A673 (cell line): ENCODE results near the gene ACOXL. TPM values are rescaled to one million over a fixed set of nuclear protein-coding genes. Genes with fewer than 3 reads are reported as not detected.

ENCODE experiments used
- BruUV-seq: library from RNA; stranded (reverse); fragments of 400-500 nt; replicated peaks from 2 replicates; lab custom pipeline; 2021; lab: Mats Ljungman, UMichigan
- CTCF ChIA-PET: fragments of 300-600 bp; sonication (Branson Sonifier 250); formaldehyde crosslinking; loops from one replicate; lab custom pipeline; 2022; ENCODE audit warnings: antibody characterized with exemption; lab: Charles Lee
- POLR2A ChIA-PET: fragments of 300-600 bp; sonication (Branson Sonifier 250); formaldehyde crosslinking; loops from one replicate; lab custom pipeline; 2022; ENCODE audit warnings: antibody characterized with exemption; ENCODE audit not compliant: low non-redundant PET; lab: Charles Lee
- DNase-seq: peaks from one replicate; pipeline ENCODE4 v3.0.0-alpha.2; 2015; ENCODE audit warnings: low spot score
- H3K27ac ChIP-seq: fragments of 200-600 bp; sonication (generic); 2 replicates; pipeline ENCODE4 v1.5.1; 2016; ENCODE audit warnings: mixed run types, low read depth, mild to moderate bottlenecking, mixed read lengths, antibody characterized with exemption, low read length; ENCODE audit not compliant: poor library complexity, severe bottlenecking
- H3K27me3 ChIP-seq: fragments of 200-600 bp; sonication (generic); replicated peaks from 2 replicates; pipeline ENCODE4 v1.6.1; 2017; ENCODE audit warnings: mixed run types, low read depth, mild to moderate bottlenecking, mixed read lengths, antibody characterized with exemption, low read length; ENCODE audit not compliant: insufficient read depth, poor library complexity
- H3K36me3 ChIP-seq: fragments of 200-600 bp; sonication (generic); 2 replicates; pipeline ENCODE4 v1.6.1; 2016; ENCODE audit warnings: mixed run types, mild to moderate bottlenecking, mixed read lengths, antibody characterized with exemption, low read length; ENCODE audit not compliant: insufficient read depth, poor library complexity, severe bottlenecking
- H3K4me1 ChIP-seq: fragments of 200-600 bp; sonication (generic); 2 replicates; pipeline ENCODE4 v1.6.1; 2017; ENCODE audit warnings: mixed run types, mild to moderate bottlenecking, mixed read lengths, antibody characterized with exemption, low read length; ENCODE audit not compliant: insufficient read depth, poor library complexity, severe bottlenecking
- H3K4me3 ChIP-seq: fragments of 200-600 bp; sonication (generic); 2 replicates; pipeline ENCODE4 v1.5.1; 2016; ENCODE audit warnings: low read depth, mixed run types, mild to moderate bottlenecking, mixed read lengths, low read length; ENCODE audit not compliant: poor library complexity, severe bottlenecking
- H3K9me3 ChIP-seq: fragments of 200-600 bp; sonication (generic); 2 replicates; pipeline ENCODE4 v1.6.1; 2016; ENCODE audit warnings: mixed run types, low read depth, mild to moderate bottlenecking, mixed read lengths, antibody characterized with exemption, low read length; ENCODE audit not compliant: poor library complexity, severe bottlenecking
- CTCF ChIP-seq: fragments of 300-800, 200-600 bp; sonication (generic); conservative IDR thresholded peaks from 2 replicates; pipeline ENCODE4 v1.5.1; 2017; ENCODE audit warnings: low read depth, mild to moderate bottlenecking, antibody characterized with exemption, low read length, moderate library complexity, mixed read lengths
- EZH2 ChIP-seq: fragments of 200-600 bp; sonication (generic); IDR thresholded peaks from 2 replicates; pipeline ENCODE4 v1.6.1; 2017; ENCODE audit warnings: borderline replicate concordance, low read depth, mild to moderate bottlenecking, mixed read lengths, antibody characterized with exemption, low read length; ENCODE audit not compliant: poor library complexity, severe bottlenecking
- intact Hi-C: fragments of 100-400 bp; cut with micrococcal nuclease; formaldehyde crosslinking; loops from one replicate; pipeline ENCODE4 v1.10.0; 2022; ENCODE audit not compliant: unreplicated experiment
- total RNA-seq: library from RNA; stranded (reverse); gene quantifications from 2 replicates; pipeline ENCODE4 v1.2.3, GENCODE V29; 2021

The ACOXL gene
- total RNA-seq, 1 experiment from 2014 or later, result not detected

- no peak for DNase-seq
- TF ChIP-seq EZH2 (no peak), CTCF (no peak)
- H3K27ac ChIP-seq, result no peak overlapping the region
- intact Hi-C loops, result no loop called here
- H3K4me1 ChIP-seq, result no peaks in the 10 kb centered on the region
- POLR2A ChIA-PET, result no interaction called here
- CTCF ChIA-PET, result no interaction called here
- BruUV-seq, result no TSS peak
- no peak overlapping the region for H3K4me3 ChIP-seq
- no peaks in the 10 kb centered on the region for H3K9me3 ChIP-seq
- H3K36me3 ChIP-seq, result no peaks in the 10 kb centered on the region
- peaks cover 16% of the 10 kb centered on the region for H3K27me3 ChIP-seq
Measured at GRCh38 chr2:110869472-110870446, 137.4 kb downstream of the ACOXL start.

- H3K27ac ChIP-seq, result no peak overlapping the region
- no peak overlapping the region for H3K4me3 ChIP-seq
- no peaks in the 10 kb centered on the region for H3K36me3 ChIP-seq
- TF ChIP-seq EZH2 (no peak), CTCF (no peak)
- no TSS peak for BruUV-seq
- DNase-seq, result no peak
- intact Hi-C loops, result no loop called here
- ChIA-PET CTCF (no interaction called here), POLR2A (no interaction called here)
- H3K27me3 ChIP-seq, result peaks cover 11% of the 10 kb centered on the region
- no peaks in the 10 kb centered on the region for H3K4me1 ChIP-seq
- no peaks in the 10 kb centered on the region for H3K9me3 ChIP-seq
Measured at GRCh38 chr2:110870545-110870944, 138.2 kb downstream of the ACOXL start.

GRCh38 chr2:110871637-110872036, 139.3 kb downstream of the ACOXL start:
- no peak for DNase-seq
- no peak overlapping the region for H3K27ac ChIP-seq
- CTCF ChIA-PET, result no interaction called here
- H3K9me3 ChIP-seq, result no peaks in the 10 kb centered on the region
- intact Hi-C loops, result no loop called here
- no TSS peak for BruUV-seq
- no peaks in the 10 kb centered on the region for H3K36me3 ChIP-seq
- TF ChIP-seq EZH2 (no peak), CTCF (no peak)
- POLR2A ChIA-PET, result no interaction called here
- H3K4me3 ChIP-seq, result no peak overlapping the region
- H3K27me3 ChIP-seq, result peaks cover 5% of the 10 kb centered on the region
- H3K4me1 ChIP-seq, result no peaks in the 10 kb centered on the region
